HepG2 (cell line): ENCODE measurements around the gene NOMO2. TPM values are rescaled to one million over a fixed set of nuclear protein-coding genes. Genes with fewer than 3 reads are reported as not detected.
A peak's percentile ranks its signal among the peaks of the same experiment; 100 is the strongest.
"Not testable (repeated sequence)": the region's sequence is repeated elsewhere in the genome, so short reads cannot be mapped to it uniquely, and the experiment has no call there.

Experiments used
- ATAC-seq: fragments of 200-7000 bp; cut with Tn5 transposase; 3 replicates; pipeline ENCODE4 v1.9.1; 2020; ENCODE audit warnings: mild to moderate bottlenecking, moderate library complexity
- BruUV-seq: library from RNA; stranded (reverse); fragments of 400-500 nt; replicated peaks from 2 replicates; lab custom pipeline; 2021; lab: Mats Ljungman, UMichigan
- CTCF ChIA-PET: fragments of 300-600 bp; formaldehyde crosslinking; extraction: SDS; loops from one replicate; lab custom pipeline; 2021; ENCODE audit warnings: low total read pairs, inconsistent platforms, low intra/inter-chr PET ratio; lab: Yijun Ruan, JAX
- POLR2A ChIA-PET: fragments of 350-600 bp; sonication (Branson Sonifier 250); formaldehyde crosslinking; loops from one replicate; lab custom pipeline; 2020; ENCODE audit warnings: antibody characterized with exemption, inconsistent platforms; lab: Yijun Ruan, JAX
- DNase-seq: peaks from one replicate; pipeline ENCODE4 v3.0.0-alpha.2; 2015; ENCODE audit warnings: low spot score
- FAIRE-seq: peaks from 3 replicates; lab custom pipeline; 2011; peaks lifted over from hg19 to GRCh38; lab: Jason Lieb, UNC
- H2AFZ ChIP-seq: one replicate; pipeline ENCODE4 v1.6.1; 2011; ENCODE audit warnings: low read length, inconsistent platforms
- H3K27ac ChIP-seq: fragments of 300-600 bp; 3 replicates; pipeline ENCODE4 v1.8.0; 2011; ENCODE audit warnings: mixed run types, mild to moderate bottlenecking, mixed read lengths, low read length, inconsistent platforms; ENCODE audit not compliant: insufficient read depth; ENCODE audit errors: extremely low read length
- H3K27me3 ChIP-seq, 2 experiments: fragments of 200-600 bp in 1 of 2; 2 replicates in 1 of 2; 3 replicates in 1 of 2; pipeline versions ENCODE4 v1.6.0 to v1.8.0; 2011; ENCODE audit warnings: low read length in 2 of 2, mild to moderate bottlenecking in 2 of 2, moderate library complexity in 2 of 2, inconsistent platforms in 1 of 2; ENCODE audit not compliant: insufficient read depth in 2 of 2, control insufficient read depth in 1 of 2
- H3K36me3 ChIP-seq, 2 experiments: fragments of 200-600 bp in 1 of 2; replicated peaks in 1 of 2; 2 replicates in 1 of 2; 3 replicates in 1 of 2; pipeline versions ENCODE4 v1.5.1 to v1.8.0; 2011; ENCODE audit warnings: low read length in 2 of 2, inconsistent platforms in 1 of 2; ENCODE audit not compliant: insufficient read depth in 2 of 2, control insufficient read depth in 1 of 2
- H3K4me1 ChIP-seq: 2 replicates; pipeline ENCODE4 v1.5.1; 2012; ENCODE audit warnings: low read length, inconsistent platforms; ENCODE audit not compliant: insufficient read depth
- H3K4me2 ChIP-seq: 2 replicates; pipeline ENCODE4 v1.6.0; 2011; ENCODE audit warnings: low read depth, low read length, inconsistent platforms
- H3K4me3 ChIP-seq, 3 experiments: fragments of 200-600 bp in 1 of 3; sonication (generic), shearing (Covaris generic) in 1 of 3; replicated peaks in 1 of 3; 2 replicates each; pipeline ENCODE4 v1.5.1; 2011 to 2016; ENCODE audit warnings: low read length in 3 of 3, inconsistent platforms in 2 of 3, low read depth in 2 of 3, mild to moderate bottlenecking in 2 of 3, control low read depth in 1 of 3, mixed read lengths in 1 of 3; ENCODE audit not compliant: insufficient read depth in 1 of 3
- H3K79me2 ChIP-seq: one replicate; pipeline ENCODE4 v1.6.1; 2011; ENCODE audit warnings: low read length, inconsistent platforms; ENCODE audit not compliant: insufficient read depth
- H3K9ac ChIP-seq: 2 replicates; pipeline ENCODE4 v1.6.0; 2011; ENCODE audit warnings: mild to moderate bottlenecking, low read depth, low read length, inconsistent platforms; ENCODE audit not compliant: insufficient read depth
- H3K9me3 ChIP-seq: 2 replicates; pipeline ENCODE4 v1.5.1; 2012; ENCODE audit warnings: mild to moderate bottlenecking, low read length
- H4K20me1 ChIP-seq: 2 replicates; pipeline ENCODE4 v1.6.0; 2011; ENCODE audit warnings: inconsistent platforms, mild to moderate bottlenecking, low read length, moderate library complexity; ENCODE audit not compliant: insufficient read depth
- ZNF331 ChIP-seq: sonication (generic); formaldehyde crosslinking; IDR thresholded peaks from 2 replicates; pipeline ENCODE4 v1.4.0; 2020; ENCODE audit warnings: missing genetic modification reagents
- WGBS: methylation state at CpG from one replicate; pipeline ENCODE4 v1.1.6; 2017; ENCODE audit warnings: low lambda C conversion rate; 5-methylcytosine and 5-hydroxymethylcytosine counted together
- in situ Hi-C: cut with HindIII; loops from 2 replicates; pipeline ENCODE4 v1.10.0; 2017; ENCODE audit warnings: low pct_unique_long_range_greater_than_20kb; ENCODE audit not compliant: extremely low pct_ligation_motif_present
- intact Hi-C: fragments of 100-400 bp; cut with micrococcal nuclease; formaldehyde crosslinking; loops from one replicate; pipeline ENCODE4 v1.10.0; 2022; ENCODE audit not compliant: unreplicated experiment
- polyA plus RNA-seq, 8 experiments: library from polyadenylated mRNA; depleted of rRNA in 3 of 8; stranded (reverse) in 7 of 8; unstranded in 1 of 8; fragments of >200 nt; fragmentation: Illumina TruSeq in 4 of 8; extraction: Trizol in 4 of 8; gene quantifications; 2 replicates each; pipeline versions ENCODE4 v1.2.1 to v1.2.3, GENCODE V29; 2011 to 2016; ENCODE audit warnings: low read depth in 4 of 8, missing spikeins in 1 of 8, mixed read lengths in 1 of 8; ENCODE audit not compliant: insufficient read depth in 1 of 8
- total RNA-seq, 5 experiments: library from RNA; depleted of rRNA; stranded (reverse); fragments of >200 nt; fragmentation: Illumina TruSeq; extraction: Trizol; gene quantifications; 2 replicates each; pipeline ENCODE4 v1.2.3, GENCODE V29; 2016; ENCODE audit warnings: low read depth in 1 of 5

Gene NOMO2
- total and polyA plus RNA-seq, 2 of the 13 experiments (the other 11 are each of a cell fraction or from before 2014, with no cell fraction given): 217 to 372 TPM

DNA sequence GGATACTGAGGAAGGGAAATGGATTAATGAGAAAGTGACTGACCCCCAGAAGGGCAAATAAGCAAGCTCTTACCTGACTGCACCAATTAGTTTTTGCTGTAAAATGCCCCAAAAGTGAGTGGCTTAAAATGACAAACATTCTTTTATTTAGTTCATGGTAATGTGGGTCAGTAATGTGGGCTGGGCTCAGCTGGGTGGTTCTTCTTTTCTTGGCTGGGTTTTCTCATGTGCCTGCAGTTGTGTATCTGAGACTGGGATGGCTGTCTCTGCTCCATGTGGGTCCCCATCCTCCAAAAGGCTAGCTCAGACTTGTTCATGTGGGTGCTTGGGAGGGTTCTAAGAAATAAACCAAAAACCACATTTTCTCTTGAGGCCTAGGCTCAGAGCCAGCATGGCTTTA, 29.5 kb upstream of the NOMO2 start:
- H3K27me3 ChIP-seq, BruUV-seq, intact Hi-C loops, FAIRE-seq, H3K4me2 ChIP-seq, H3K79me2 ChIP-seq, H3K9ac ChIP-seq, ATAC-seq, H3K9me3 ChIP-seq, in situ Hi-C loops, H3K27ac ChIP-seq, H3K4me3 ChIP-seq, CTCF ChIA-PET, POLR2A ChIA-PET, H2AFZ ChIP-seq, DNase-seq, H4K20me1 ChIP-seq: not testable (repeated sequence)
- Histone ChIP-seq H3K36me3 (peaks cover 6 to 38% of the 10 kb centered on the region in 2 experiments), H3K4me1 (peaks cover 23% of the 10 kb centered on the region)
- TF ChIP-seq ZNF331 (CRISPR knock-in tag): peak; percentile 100

DNA sequence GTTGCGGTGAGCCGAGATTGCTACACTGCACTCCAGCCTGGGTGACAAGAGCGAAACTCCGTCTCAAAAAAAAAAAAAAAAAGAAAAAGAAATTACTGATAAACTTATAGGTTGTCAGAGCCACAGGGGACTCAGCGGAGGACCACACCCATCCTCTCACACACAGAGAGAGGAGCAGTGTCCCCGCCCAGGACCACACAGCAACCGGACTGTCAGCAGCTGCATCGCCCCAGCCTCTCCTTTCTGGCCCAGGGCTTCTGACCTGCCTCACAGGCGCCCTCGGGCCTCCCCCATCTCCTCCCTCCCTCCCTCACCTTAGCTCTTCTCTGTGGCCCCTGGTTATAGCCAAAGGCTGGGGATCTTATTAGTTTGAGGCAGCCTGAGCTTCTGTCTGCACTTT, 27.9 kb upstream of the NOMO2 start:
- BruUV-seq, H3K4me3 ChIP-seq, CTCF ChIA-PET, H4K20me1 ChIP-seq, in situ Hi-C loops, DNase-seq, ATAC-seq, H3K9ac ChIP-seq, H3K27me3 ChIP-seq, FAIRE-seq, POLR2A ChIA-PET, intact Hi-C loops, H3K4me2 ChIP-seq, H3K9me3 ChIP-seq, H2AFZ ChIP-seq, H3K27ac ChIP-seq, H3K79me2 ChIP-seq: not testable (repeated sequence)
- H3K36me3 ChIP-seq: peaks cover 10 to 40% of the 10 kb centered on the region in 2 experiments
- peaks cover 29% of the 10 kb centered on the region for H3K4me1 ChIP-seq
- 95% methylated on average over 10 of the region's 10 CpGs for WGBS
